ENCODE data around the gene GLIPR2.

- TF ChIP-seq CTCF (optimal IDR thresholded peaks at IDR 0.05 in 1 of 3, IDR thresholded peaks at IDR 0.05 in 1 of 3, conservative IDR thresholded peaks at IDR 0.05 in 1 of 3; ENCODE audit: extremely low read depth in 1 of 3, insufficient read depth in 2 of 3, low read length in 3 of 3) (no peak), EZH2 (IDR thresholded peaks at IDR 0.05; ENCODE audit: low read length) (no peak)
These were observed 21.6 kb downstream of the GLIPR2 start for GRCh38 chr9:36158122-36158521.

Measured in keratinocyte (primary cell).